HG02678 (cell line): Measurements from ENCODE around the gene ACOX3.
"Not testable (repeated sequence)": the region's sequence is repeated elsewhere in the genome, so short reads cannot be mapped to it uniquely, and the experiment has no call there.

Experiments
- ATAC-seq: cut with Tn5 transposase; IDR thresholded peaks from one replicate; pipeline ENCODE4 v1.9.1; 2021; ENCODE audit warnings: mild to moderate bottlenecking, moderate library complexity; ENCODE audit not compliant: unreplicated experiment

The ACOX3 gene

DNA sequence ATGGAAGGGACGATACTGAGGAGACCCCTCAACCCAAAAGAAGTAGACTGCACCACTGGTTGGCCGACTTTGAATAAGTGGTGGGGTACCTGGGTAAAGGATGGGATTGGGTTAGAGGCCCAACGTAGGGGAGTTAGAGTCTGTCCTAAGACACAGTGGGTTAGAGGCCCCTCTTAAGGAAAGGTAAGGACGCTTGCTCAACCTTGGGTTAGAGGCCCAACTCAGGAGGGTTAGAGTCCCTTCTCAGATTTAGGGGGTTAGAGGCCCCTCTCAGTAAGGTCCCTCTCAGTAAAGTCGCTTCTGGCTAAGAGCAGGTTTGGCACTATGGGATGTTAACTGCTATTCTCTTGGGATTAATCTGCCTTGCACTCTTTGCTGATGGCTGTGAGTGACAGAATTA lies 81.3 kb downstream of the ACOX3 start:
- no peak for ATAC-seq

DNA sequence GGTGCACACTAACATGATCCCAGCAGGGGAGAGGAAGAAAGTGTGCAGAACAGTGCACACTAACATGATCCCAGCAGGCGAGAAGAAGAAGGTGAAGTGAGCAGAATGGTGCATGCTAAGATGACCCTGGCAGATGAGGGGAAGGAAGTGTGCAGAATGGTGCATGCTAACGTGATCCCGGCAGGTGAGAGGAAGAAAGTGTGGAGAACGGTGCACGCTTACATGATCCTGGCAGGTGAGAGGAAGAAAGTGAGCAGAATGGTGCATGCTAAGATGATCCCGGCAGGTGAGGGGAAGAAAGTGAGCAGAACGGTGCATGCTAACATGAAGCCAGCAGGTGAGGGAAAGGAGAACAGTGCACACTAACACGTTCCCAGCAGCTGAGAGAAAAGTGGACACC lies 83.7 kb downstream of the ACOX3 start:
- no peak for ATAC-seq

DNA sequence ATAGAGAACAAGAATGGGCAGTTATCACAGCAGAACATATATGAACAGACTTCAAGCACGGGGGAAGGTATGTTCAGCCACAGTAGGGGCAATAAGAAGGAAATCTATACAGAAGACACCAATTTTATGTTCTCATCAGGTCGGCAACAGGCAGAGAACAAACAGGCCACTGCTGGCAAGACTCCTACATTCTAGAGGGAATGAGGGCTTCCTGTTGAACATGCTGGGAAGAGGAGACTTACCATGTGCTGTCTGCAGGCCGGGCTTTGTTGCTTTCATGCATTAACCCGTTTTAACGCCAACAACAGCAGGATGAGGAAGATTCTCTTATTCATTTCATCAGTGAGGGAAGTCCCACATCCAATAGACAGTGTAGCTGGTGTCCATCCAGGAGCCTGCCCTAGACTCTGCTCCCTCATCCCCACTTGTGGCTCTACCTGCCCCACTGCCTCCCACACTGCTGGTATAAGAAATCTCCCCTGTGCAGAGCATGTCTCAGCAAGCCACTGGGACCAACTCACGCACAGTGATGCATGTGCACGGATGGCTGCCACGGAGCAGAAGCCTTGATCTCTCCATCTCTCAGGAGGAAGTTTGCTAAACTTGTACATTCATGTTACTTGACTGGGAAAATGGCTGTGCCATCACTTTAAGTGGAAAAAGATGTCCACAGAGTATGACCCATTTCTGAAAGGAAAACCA lies 84.5 kb downstream of the ACOX3 start:
- no peak for ATAC-seq

DNA sequence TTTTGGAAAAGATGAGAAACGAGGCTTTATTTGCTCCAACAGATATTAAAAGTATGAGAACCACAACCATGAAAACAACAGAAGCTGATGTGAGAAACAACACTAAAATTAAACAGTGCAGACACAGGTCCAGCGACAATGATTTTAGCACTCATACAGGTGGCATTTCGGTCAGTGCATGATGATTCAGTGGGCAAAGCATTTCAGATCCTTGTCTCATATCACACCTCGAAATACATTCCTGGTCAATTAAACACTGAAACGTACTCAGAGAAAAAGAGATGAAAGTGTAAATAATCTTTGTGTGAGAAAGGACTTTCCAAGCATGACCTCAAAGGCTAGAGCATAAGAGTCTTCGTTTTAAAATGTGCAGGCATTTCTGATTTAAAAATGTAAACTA lies 85.2 kb downstream of the ACOX3 start:
- ATAC-seq, result no peak

DNA sequence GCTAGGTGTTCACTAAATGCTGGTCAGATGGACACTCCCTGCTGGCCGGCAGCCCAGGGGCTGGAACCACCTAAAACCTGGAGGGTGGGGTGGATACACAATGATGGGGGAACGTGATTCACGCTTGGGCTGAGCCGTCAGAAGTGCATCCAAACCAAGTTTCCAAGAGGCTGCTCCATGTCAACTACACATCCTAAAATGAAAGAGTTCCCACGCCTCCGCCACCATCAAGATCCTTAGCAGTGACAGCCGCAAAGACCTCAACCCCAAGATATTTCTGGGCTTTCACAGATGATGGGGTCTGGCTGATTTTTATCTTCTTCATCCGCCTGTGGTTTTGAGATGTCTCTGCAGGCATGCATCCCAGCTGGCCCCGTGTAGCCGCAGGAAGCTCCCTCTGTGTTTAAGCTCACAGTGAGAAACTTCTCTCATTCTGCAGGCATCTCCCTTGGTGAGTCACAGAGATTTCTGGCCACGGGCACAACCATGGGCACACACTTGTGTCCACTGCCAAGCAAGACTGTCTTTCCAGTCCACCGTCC lies 86.5 kb downstream of the ACOX3 start:
- no peak for ATAC-seq

DNA sequence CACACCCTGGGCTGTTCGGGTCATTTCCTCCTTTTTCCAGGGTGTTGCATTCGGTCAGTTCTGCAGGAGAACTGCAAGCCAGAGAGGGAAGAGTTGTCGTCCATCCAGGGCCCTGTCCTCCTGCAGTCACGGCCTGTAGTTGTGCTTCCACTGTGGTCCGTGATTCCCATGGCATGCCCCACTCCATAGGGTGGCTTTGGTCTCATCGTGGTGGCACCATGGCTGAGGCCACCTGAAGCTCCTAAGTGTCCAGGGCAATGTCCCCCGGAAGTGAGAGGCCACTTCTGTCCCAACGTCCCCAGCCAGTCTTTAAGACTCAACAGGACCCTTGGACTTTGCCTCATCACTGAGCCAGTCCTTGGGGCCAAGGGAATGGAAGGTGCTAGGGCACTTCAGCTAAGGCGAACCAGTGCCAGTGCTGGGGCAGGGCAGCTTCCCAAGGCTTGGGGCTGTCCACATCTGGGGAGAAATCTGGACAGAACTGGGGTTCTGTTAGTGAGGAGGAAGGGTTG lies 87.3 kb downstream of the ACOX3 start:
- no peak for ATAC-seq

DNA sequence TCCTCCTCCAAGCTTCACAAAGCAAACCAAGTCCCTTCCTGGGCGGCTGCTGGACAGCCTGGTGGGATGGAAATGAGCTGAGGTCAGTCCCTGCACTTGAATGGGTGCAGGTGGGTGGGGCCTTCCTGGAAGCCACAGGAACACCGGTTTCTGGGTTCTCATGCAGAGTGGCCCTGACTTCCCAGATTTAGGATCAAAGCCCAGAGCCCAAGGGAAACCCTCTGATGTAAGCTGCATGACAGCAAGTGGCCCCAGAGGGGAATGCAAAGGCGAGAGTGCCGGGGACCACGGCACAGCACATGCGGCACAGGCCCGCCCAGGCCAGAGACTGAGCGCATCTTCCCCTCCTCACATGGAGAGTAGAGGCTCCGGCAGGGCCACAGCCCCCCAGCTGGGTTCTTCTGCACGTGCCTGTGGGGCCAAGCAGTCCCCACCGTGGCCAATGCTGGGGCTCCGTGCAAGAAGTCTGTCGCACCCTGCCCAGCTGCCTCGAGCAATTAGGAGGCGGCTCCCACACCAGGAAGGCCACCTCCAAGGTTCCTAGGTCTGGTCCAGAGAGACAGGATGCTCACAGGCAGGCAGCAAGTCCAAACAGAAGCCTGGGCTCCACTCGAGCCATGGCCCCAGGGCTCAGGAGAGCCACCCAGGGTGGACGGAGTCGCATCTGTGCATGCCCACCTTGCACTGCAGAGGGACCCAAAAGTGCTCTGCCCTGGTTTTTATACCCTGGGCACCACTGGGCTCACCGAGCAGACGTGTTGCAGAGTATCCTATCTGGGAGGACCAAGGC lies 88.0 kb downstream of the ACOX3 start:
- no peak for ATAC-seq

DNA sequence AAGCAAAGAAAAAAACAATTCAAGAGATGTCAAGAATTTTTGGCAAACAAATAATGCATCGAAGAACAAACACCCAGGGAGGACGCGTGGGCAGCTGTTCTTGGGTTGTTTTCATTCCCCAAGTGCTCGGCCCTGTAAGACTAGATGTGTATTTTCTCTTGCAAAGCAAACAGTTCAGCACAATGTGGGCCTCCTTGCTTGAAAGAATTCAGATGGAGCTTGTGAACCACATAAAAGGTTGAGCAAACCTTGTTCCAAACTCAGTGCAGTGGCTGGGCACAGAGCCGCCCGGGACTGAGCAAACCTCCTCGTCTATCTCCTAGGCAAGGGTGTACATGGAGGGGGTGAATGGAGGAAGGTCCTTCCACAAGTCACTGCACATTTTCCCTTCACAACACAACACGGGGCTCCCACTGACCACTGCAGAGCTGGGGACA lies 88.6 kb downstream of the ACOX3 start:
- no peak for ATAC-seq

DNA sequence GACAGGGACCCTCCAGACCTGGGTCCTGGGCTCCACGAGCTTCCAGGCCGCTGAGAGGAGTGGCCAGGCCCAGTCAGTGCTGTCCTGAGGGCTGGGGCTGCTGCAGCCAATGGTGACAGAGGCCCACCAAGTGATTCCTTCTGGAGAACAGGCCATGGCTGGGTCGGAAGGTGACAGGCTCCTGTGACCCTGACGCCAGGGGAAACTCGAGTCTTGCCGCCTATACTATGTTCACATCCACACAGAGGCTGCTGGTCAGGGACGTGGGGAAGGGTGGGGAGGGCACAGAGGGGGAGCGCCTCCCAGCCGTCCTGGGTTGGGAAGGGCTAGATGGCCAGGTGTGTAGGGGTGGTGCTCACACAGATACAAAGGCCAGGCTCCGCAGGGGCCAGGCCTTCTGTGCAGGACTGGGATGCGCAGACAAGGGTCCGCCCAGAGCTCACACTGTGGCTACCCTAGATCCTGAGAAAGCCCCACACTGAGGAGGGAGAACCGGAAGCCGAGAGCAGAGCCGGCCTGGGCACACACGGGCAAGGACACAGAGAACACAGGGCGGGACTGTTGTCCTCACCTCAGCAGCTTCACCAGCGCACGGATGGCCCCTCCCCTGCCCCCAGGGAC lies 89.6 kb downstream of the ACOX3 start:
- ATAC-seq, result no peak

DNA sequence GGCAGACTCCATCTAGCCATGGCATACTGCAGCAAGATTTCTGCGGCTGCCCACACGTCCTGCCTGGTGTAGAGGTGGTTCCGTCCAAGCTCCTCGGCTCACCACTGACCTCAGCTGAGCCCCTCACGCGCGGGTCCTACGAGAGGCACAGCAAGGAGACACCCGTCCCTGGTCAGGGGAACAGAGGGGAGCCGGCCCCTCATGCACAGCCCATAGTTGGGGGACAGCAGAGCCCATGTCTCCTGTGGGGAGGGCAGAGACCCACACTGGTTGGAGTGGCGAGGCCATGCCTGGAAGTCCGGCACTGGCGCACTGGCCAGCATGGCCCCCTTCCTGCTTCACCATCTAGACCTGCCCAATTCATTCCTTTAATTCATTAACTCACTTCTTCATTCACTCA lies 90.2 kb downstream of the ACOX3 start:
- ATAC-seq, result no peak

DNA sequence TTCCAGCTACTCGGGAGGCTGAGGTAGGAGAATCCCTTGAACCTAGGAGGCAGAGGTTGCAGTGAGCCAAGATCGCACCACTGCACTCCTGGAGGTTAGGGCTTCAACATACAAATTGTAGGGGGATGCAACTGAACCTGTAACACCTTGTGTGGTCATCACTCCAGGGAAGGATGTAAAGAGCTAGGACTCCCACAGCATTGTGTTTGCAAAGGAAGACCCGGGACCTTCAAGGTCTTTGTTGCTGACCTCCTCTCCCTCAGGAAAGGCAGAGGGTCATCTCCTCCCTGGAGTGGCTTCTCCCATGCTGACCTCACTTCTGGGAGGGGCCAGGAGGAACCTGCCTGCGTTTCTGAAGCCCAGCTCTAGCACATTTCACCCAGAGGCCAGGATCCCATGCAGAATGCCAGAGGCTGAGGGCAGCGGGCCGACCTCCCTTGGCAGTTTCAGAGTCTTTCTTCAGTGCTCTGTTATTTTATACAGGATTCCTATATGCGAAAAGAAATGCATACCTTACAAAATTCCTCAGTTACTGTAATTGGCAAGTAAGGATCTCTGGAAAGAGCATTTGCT lies 90.8 kb downstream of the ACOX3 start:
- no peak for ATAC-seq

DNA sequence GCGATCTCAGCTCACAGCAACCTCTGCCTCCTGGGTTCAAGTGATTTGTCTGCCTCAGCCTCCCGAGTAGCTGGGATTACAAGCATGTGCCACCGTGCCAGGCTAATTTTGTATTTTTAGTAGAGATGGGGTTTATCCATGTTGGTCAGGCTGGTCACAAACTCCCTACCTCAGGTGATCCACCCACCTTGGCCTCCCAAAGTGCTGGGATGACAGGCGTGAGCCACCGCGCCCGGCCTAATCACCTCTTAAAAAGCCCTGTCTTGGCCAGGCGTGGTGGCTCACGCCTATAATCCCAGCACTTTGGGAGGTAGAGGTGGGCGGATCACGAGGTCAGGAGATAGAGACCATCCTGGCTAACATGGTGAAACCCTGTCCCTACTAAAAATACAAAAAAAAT lies 91.3 kb downstream of the ACOX3 start:
- not testable (repeated sequence) for ATAC-seq

DNA sequence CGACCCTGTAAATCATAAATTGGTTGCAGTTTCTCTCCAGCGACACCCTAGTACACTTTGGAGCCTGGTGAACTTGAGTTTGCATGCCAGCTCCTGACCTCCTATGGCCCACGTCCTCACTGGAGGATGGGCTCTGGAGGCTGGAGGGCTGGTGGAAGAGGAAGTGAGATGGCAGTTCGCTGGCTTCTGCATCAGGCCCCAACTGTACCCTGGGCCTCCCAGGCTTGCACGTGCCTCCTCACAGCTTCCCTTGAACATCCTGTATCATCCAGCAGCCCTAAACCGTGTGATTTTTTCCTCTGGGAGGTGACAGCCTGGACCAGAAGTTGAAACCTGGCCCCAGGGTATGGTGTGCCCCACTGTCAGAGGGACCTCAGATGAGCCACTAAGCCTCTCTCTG lies 92.5 kb downstream of the ACOX3 start:
- no peak for ATAC-seq

DNA sequence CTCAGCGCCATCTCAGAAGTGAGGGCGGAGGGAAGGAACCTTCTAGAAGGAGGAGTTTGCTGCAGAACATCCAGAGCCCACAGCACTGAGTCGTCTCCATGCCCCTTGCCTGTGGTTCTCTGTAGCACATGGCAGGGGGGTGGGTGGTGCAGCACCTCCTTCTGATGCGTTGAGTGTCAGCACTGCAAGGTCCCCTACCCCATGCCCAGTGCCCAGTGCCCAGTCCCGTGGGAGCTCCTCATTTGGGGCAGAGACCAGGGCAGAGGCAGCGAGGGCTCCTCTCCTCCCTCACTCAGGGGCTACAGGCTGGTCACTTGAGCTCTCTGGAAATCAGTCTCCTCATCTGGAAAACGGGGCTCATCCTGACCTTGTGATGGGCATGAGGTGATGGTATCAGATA lies 92.9 kb downstream of the ACOX3 start:
- no peak for ATAC-seq

DNA sequence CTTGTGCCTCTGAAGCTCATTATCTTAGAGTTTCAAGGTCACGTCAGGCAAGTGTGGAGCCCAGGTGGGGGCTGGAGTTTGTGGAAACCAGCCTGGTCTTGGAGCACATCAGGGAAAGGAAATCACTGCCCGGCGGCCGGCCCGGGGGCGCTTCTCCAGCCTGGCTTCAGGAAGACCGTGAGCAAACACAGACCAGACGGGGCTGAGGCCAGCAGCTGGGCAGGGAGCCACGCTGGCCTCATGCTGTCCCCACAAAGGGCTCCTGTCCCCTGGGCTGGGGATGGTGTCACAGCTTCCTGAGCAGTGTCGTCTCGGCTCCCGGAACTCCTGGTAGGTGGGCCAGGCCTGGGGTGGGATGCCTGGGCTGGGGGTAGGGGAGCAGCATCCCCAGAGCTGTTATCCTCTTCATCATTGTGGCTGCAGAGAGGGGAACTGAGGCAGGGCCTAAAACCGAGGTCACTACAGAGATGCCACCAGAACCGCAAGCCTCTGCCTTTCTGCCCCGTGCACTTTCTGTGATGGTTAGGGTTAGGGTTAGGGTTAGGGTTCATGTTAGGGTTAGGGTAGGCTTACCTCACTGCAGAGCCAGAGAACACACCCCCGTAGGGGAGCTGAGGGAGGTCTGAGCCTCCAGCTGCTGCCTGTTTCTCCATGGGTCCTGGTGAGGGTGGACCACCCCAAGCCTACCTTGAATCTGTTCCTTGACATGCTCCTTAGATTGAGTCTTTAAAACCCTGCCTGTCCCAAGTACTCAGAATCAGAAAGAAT lies 93.5 kb downstream of the ACOX3 start:
- no peak for ATAC-seq

DNA sequence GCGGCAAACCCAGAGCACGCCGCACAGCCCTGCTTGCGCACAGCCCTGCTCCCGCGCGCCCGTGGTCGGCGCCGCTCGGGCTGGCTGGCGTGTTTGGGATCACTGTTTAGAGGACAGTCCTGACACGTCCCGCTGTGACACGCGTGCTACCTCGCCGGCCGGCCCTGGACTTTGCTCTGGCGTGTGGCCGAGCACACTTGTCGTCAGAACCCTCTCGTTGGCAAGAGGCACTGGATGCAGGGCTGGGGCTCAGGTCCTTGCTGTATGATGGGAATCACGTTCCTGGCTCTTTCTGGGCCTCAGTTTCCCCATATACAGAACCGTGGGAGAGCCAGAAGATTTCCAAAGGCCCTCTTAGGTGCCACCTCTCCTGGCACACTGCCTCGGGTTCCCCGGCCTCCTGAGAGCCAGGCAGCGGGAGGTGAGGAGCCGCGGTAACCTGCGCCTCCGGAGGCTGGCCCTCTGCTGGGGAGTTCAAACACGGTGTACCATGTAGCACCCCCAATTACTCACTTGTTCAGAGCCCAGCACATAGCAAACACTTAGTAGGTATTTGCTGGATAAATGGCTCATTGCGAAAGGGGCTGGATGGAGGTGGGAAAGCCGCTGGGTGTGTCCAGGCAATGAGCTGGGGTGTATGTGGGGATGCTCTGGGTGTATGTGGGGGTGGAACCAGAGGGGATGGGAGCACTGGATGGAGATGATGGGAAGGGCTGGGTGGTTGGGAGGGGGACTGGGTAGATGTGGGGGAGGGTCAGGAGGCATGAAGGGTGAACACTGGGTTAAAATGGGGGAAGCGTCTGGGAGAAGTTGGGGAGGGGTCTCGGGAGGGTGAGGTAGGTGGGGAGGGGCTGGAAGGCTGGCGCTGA lies 94.3 kb downstream of the ACOX3 start:
- no peak for ATAC-seq

DNA sequence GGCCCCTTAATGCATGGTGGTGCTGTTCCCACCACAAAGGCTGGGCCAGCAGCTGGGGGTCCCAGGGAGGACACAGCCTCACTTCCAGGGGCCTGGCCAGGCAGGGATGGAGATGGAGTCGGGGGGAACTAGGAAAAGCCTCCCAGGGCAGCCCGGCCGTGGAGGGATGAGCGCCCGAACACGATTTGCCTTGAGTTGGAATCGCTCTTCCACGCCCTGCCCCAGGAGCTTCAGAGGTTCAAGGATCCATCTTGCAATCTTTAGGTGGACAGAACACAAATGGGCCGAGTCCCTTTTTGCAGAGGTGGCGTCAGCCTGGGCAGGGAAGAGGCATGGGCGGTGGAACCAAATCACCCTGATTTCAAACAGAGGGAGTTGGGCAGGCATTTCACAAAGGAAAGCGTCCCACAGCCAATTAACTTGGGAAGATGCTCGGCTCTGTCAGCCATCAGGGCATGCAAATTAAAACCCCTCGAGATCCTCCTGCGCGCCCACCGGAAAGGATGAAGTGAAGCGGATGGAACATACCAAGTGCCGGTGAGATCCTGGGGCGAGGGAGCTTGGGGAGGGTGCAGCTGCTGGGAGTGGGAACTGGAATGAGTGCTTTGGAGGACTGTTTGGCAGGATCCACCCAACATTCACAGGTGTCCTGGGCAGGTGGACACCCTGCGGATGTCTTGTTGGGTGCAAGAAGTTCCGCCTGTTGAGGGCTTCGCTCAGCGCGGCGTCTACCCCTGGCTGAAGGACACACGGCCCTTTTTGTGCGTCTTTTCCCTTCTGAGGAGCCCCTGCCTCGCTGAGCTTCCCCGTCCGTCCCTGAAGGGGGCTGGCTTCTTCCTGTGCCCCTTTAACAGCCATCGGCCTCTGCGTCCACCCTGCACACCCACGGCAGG lies 95.2 kb downstream of the ACOX3 start:
- ATAC-seq, result no peak

DNA sequence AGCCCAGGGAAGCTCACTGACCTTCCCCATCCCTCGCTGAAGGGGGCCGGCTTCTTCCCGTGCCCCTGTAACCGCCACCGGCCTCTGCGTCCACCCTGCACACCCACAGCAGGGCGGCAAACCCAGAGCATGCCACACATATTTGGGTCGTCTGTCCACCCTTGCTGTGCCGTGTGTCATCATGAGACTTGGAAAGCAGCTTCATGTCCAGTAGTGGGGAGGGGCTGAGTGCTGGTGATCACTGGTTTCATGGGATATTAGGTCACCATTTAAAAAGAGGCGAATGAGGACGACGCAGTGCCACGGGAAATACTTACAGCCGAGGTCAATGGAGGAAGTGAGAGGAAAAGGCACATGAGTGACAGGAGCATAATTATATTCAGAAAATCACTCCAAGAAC lies 96.1 kb downstream of the ACOX3 start:
- no peak for ATAC-seq

DNA sequence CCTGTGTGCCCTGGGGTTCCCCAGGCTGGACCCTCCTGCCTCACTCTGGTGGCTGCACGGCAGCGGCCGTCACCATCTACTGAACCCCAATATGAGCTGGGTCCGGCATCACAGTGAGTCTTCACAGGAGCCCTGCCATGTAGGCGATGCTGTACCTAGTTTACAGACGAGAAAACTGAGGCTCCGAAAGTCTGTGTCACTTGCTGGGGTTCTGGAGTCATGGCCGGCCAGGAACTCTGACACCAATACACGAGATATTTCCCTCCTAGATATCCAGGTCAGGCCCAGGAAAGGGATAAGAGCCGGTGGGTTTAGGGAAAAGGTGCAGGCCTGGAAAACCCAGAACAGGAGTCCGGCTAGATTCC lies 96.6 kb downstream of the ACOX3 start:
- ATAC-seq, result no peak
